ENCODE data around the gene ELFN2. TPM values are rescaled to one million over a fixed set of nuclear protein-coding genes. Genes with fewer than 3 reads are reported as not detected.

Gene ELFN2
- total RNA-seq, 1 donor from 2014 or later: 4.2 TPM

DNA sequence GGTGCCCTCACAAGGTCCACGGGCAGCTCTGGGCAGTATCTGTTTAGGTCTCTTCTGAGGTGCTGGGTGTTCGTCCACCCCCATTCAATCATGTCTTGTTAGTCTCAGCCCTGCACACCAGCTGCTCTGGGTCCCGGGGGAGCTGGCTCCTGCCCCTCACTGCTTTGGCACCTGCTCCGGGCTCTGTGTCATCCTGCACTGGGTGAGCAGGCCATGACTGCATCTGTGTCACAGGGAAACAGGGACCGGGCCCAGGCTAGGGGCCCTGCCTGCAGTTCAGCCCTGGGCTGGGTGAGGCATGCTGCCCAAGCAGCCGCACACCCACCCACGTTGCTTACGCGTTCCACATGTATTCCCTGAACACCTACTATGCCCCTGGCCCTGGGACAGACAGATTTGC is 43.9 kb downstream of the ELFN2 start:
- H3K4me1 Mint-ChIP-seq: peaks cover 5% of the 10 kb centered on the region
- H3K4me3 Mint-ChIP-seq: no peak overlapping the region
- TF ChIP-seq, protein P1, sequence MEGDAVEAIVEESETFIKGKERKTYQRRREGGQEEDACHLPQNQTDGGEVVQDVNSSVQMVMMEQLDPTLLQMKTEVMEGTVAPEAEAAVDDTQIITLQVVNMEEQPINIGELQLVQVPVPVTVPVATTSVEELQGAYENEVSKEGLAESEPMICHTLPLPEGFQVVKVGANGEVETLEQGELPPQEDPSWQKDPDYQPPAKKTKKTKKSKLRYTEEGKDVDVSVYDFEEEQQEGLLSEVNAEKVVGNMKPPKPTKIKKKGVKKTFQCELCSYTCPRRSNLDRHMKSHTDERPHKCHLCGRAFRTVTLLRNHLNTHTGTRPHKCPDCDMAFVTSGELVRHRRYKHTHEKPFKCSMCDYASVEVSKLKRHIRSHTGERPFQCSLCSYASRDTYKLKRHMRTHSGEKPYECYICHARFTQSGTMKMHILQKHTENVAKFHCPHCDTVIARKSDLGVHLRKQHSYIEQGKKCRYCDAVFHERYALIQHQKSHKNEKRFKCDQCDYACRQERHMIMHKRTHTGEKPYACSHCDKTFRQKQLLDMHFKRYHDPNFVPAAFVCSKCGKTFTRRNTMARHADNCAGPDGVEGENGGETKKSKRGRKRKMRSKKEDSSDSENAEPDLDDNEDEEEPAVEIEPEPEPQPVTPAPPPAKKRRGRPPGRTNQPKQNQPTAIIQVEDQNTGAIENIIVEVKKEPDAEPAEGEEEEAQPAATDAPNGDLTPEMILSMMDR (IDR thresholded peaks at IDR 0.05; ENCODE audit: unreplicated experiment): no peak
- H3K27ac Mint-ChIP-seq: no peak overlapping the region
- H3K9me3 Mint-ChIP-seq: no peaks in the 10 kb centered on the region
- peaks cover 43% of the 10 kb centered on the region for H3K27me3 Mint-ChIP-seq (ENCODE audit: low read depth)
- no peaks in the 10 kb centered on the region for H3K36me3 Mint-ChIP-seq
- DNase-seq (ENCODE audit: low spot score in 2 of 2, unreplicated experiment in 2 of 2): no peak

DNA sequence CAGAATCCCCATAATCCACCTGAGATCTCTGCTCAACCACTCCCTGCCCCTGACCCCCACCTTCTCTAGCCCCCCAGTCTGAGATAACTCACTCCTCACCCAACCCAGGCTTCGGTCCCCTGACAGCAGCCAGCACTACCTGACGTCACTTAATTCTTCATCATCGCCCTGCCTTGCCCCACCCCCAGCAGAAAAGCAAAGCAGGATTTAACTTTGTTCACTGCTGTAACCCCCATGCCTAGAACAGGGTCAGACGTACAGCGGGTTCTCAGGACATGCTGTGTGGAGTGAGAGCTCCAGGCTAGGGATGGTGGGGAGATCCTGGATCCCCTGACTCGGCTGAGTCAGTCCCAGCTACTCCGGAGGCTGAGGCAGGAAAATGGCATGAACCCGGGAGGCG is 45.8 kb downstream of the ELFN2 start:
- Mint-ChIP-seq H3K4me1 (peaks cover 12% of the 10 kb centered on the region), H3K27ac (no peak overlapping the region), H3K4me3 (no peak overlapping the region)

DNA sequence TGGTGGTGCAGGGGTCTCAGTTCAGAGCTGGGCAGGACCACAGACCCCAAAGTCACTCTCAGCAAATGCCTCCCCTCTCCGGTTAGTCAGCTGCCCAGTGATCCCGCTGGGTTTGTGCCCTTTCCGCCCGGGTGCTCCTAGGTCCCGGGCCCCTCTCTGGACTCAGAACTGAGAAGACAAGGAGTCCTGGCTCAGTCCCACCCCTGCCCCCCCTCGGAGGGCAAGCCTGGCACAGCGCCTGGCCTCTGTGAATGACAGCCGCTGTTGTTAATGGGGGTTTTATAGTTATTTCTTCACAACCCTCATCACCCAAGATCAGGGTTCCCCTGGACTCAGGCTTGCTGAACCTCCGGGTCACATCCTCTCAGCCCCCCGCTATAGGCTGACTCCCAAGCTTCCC is 47.6 kb downstream of the ELFN2 start:
- no peak overlapping the region for H3K4me3 Mint-ChIP-seq
- H3K4me1 Mint-ChIP-seq: peaks cover 15% of the 10 kb centered on the region
- H3K9me3 Mint-ChIP-seq: no peaks in the 10 kb centered on the region
- H3K27me3 Mint-ChIP-seq (ENCODE audit: low read depth): peaks cover 48% of the 10 kb centered on the region
- no peak for DNase-seq (ENCODE audit: low spot score in 2 of 2, unreplicated experiment in 2 of 2)
- H3K27ac Mint-ChIP-seq: no peak overlapping the region
- TF ChIP-seq, protein P1 (IDR thresholded peaks at IDR 0.05; ENCODE audit: unreplicated experiment): no peak
- no peaks in the 10 kb centered on the region for H3K36me3 Mint-ChIP-seq

More for the DNA sequence above, 45.8 kb downstream of the ELFN2 start:
- Mint-ChIP-seq H3K27me3 (ENCODE audit: low read depth) (peaks cover 42% of the 10 kb centered on the region), H3K9me3 (no peaks in the 10 kb centered on the region), H3K36me3 (no peaks in the 10 kb centered on the region)
- DNase-seq (ENCODE audit: low spot score in 2 of 2, unreplicated experiment in 2 of 2): no peak
- TF ChIP-seq, protein P1 (IDR thresholded peaks at IDR 0.05; ENCODE audit: unreplicated experiment): no peak

DNA sequence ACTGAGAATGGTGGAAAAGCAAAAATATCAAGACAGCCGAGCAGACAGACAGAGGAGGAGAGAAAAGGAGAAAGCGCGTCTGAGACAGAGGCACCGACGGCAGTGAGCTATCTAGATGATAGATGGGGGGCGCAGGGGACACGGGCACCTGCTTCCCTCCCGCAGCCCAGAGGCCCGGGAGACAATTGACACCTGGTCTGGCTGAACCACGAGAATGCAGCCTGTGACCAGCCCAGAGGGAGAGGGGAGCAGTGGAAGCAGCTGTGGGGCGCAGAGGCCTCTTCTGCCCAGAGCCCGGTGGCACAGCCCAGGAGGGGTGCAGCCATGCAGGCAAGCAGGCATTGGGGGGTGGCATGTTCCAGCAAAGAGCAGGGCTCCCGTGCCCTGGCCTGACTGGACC is 48.2 kb downstream of the ELFN2 start:
- no peaks in the 10 kb centered on the region for H3K9me3 Mint-ChIP-seq
- H3K4me1 Mint-ChIP-seq: peaks cover 15% of the 10 kb centered on the region
- no peak for DNase-seq (ENCODE audit: low spot score in 2 of 2, unreplicated experiment in 2 of 2)
- TF ChIP-seq, protein P1 (IDR thresholded peaks at IDR 0.05; ENCODE audit: unreplicated experiment): no peak
- H3K36me3 Mint-ChIP-seq: no peaks in the 10 kb centered on the region
- H3K4me3 Mint-ChIP-seq: no peak overlapping the region
- H3K27me3 Mint-ChIP-seq (ENCODE audit: low read depth): peaks cover 52% of the 10 kb centered on the region
- H3K27ac Mint-ChIP-seq: no peak overlapping the region

DNA sequence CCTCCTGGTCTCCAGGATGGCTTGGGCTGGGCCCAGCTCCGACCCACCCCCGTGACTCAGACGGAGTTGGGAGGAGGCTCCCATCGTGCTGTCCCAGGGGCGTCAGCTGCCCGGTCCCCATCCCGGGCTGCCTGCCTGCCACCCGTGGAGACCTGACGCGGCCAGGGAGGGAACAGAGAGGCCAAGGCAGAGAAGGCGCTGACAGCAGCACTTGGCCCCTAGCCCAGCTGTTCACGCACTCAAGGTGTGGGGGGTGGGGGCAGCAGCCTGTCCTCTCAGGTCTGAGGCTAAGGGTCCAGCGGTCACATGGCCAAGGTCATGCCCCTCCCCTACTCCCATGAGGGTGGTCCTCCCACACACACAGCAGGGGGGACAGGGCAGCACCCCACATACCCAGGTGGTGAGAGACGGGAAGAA is 48.6 kb downstream of the ELFN2 start:
- no peak for DNase-seq (ENCODE audit: low spot score in 2 of 2, unreplicated experiment in 2 of 2)
- Mint-ChIP-seq H3K9me3 (no peaks in the 10 kb centered on the region), H3K4me1 (peaks cover 15% of the 10 kb centered on the region), H3K4me3 (no peak overlapping the region), H3K36me3 (no peaks in the 10 kb centered on the region), H3K27ac (no peak overlapping the region), H3K27me3 (ENCODE audit: low read depth) (peaks cover 53% of the 10 kb centered on the region)
- TF ChIP-seq, protein P1 (IDR thresholded peaks at IDR 0.05; ENCODE audit: unreplicated experiment): no peak

DNA sequence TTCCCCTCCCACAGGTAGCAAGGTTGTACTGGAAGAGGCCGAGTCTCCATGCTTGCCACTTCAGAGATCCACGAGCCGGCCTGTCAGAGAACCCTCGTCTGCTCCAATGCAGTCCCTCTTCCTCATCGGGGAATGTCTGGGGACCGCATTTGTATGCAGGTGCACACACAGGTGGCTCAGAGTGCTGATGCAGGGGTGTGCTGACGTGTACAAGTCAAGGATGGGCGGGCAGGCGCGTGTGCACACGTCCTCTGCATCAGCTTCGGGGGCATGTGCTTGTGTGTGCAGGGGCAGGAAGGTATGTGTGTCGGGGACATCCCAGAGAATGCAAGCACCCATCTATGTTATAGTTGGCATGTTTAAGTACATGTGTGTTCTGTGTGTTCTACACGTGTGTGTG is 49.4 kb downstream of the ELFN2 start:
- DNase-seq (ENCODE audit: low spot score in 2 of 2, unreplicated experiment in 2 of 2): no peak
- H3K4me3 Mint-ChIP-seq: no peak overlapping the region
- H3K36me3 Mint-ChIP-seq: no peaks in the 10 kb centered on the region
- peaks cover 50% of the 10 kb centered on the region for H3K27me3 Mint-ChIP-seq (ENCODE audit: low read depth)
- no peak overlapping the region for H3K27ac Mint-ChIP-seq
- TF ChIP-seq, protein P1 (IDR thresholded peaks at IDR 0.05; ENCODE audit: unreplicated experiment): no peak
- H3K4me1 Mint-ChIP-seq: peaks cover 15% of the 10 kb centered on the region
- H3K9me3 Mint-ChIP-seq: no peaks in the 10 kb centered on the region

Data from mesothelial cell of epicardium (in vitro differentiated cells).